Omental fat pad (tissue), 4 donors: Measurements from ENCODE around the gene C10orf71. TPM values are rescaled to one million over a fixed set of nuclear protein-coding genes. Genes with fewer than 3 reads are reported as not detected.

ENCODE experiments used
- ATAC-seq: fragments of 150-250 bp; one replicate; pipeline ENCODE4 v1.9.1; 2016; ENCODE audit warnings: mild to moderate bottlenecking, moderate library complexity; ENCODE audit not compliant: low FRiP score
- DNase-seq: peaks from one replicate; pipeline ENCODE4 v3.0.0-alpha.2; 2019; ENCODE audit warnings: low spot score
- CTCF ChIP-seq, 3 donors: fragments of 450-650 bp; IDR thresholded peaks; one replicate each; pipeline ENCODE4 v1.5.1; 2016 to 2017; ENCODE audit warnings: antibody characterized with exemption in 3 of 3, mild to moderate bottlenecking in 3 of 3, moderate library complexity in 2 of 3
- total RNA-seq, 4 donors: library from RNA; depleted of rRNA; stranded (reverse); fragments of >200 nt; gene quantifications; one replicate each; pipeline ENCODE4 v1.1.0, GENCODE V29; 2016

The C10orf71 gene
- not detected for total RNA-seq

- ATAC-seq (no peak), DNase-seq (no peak)
- TF ChIP-seq CTCF (IDR thresholded peaks at IDR 0.05) = no peak
These were observed at the start of gene C10orf71 for GRCh38 chr10:49298983-49299815. C10orf71 (plus strand) TSS chr10:49299170; CDS start chr10:49322546, 23,376 bp downstream.

- no peak for TF ChIP-seq CTCF (IDR thresholded peaks at IDR 0.05)
- no peak for ATAC-seq
- DNase-seq = no peak
These were observed 46.5 kb upstream of the C10orf71 start for GRCh38 chr10:49252313-49253034.

- no peak for TF ChIP-seq CTCF (IDR thresholded peaks at IDR 0.05)
- DNase-seq (no peak), ATAC-seq (no peak)
These were observed 45.5 kb upstream of the C10orf71 start for GRCh38 chr10:49253340-49253906.

- DNase-seq (no peak), ATAC-seq (no peak)
- no peak for TF ChIP-seq CTCF (IDR thresholded peaks at IDR 0.05)
These were observed 44.8 kb upstream of the C10orf71 start for GRCh38 chr10:49254150-49254549.

GRCh38 chr10:49254556-49255318, 44.2 kb upstream of the C10orf71 start:
- TF ChIP-seq CTCF (IDR thresholded peaks at IDR 0.05) = no peak
- DNase-seq = no peak
- ATAC-seq = no peak

- DNase-seq (no peak), ATAC-seq (no peak)
- TF ChIP-seq CTCF (IDR thresholded peaks at IDR 0.05) = no peak
These were observed 43.1 kb upstream of the C10orf71 start for GRCh38 chr10:49255883-49256282.
